Mucosa of rectum (tissue), 2 donors: Measurements from ENCODE around the gene SHROOM2.

Experiments used
- H3K27ac ChIP-seq, 2 donors: one replicate each; pipeline ENCODE4 v1.7.0; 2013; ENCODE audit warnings: inconsistent platforms in 2 of 2, low read depth in 2 of 2, low read length in 2 of 2
- H3K27me3 ChIP-seq, 2 donors: one replicate each; pipeline ENCODE4 v1.7.0; 2013; ENCODE audit warnings: low read length in 2 of 2; ENCODE audit not compliant: control insufficient read depth in 2 of 2, insufficient read depth in 2 of 2
- H3K36me3 ChIP-seq, 2 donors: one replicate each; pipeline ENCODE4 v1.7.0; 2013; ENCODE audit warnings: low read length in 2 of 2; ENCODE audit not compliant: control insufficient read depth in 2 of 2, insufficient read depth in 2 of 2
- H3K4me1 ChIP-seq, 2 donors: one replicate each; pipeline ENCODE4 v1.7.0; 2013; ENCODE audit warnings: low read length in 2 of 2, mild to moderate bottlenecking in 1 of 2; ENCODE audit not compliant: control insufficient read depth in 2 of 2, insufficient read depth in 2 of 2
- H3K4me3 ChIP-seq, 2 donors: one replicate each; pipeline ENCODE4 v1.7.0; 2013; ENCODE audit warnings: low read length in 2 of 2
- H3K9ac ChIP-seq, 2 donors: one replicate each; pipeline ENCODE4 v1.7.0; 2013; ENCODE audit warnings: low read length in 2 of 2, low read depth in 1 of 2, mild to moderate bottlenecking in 1 of 2
- H3K9me3 ChIP-seq, 2 donors: one replicate each; pipeline ENCODE4 v1.7.0; 2013; ENCODE audit warnings: low read length in 2 of 2; ENCODE audit not compliant: control insufficient read depth in 2 of 2
- donor health status: healthy.
- donor health status: Normal muscosa, but diverticular disease.

The SHROOM2 gene

DNA sequence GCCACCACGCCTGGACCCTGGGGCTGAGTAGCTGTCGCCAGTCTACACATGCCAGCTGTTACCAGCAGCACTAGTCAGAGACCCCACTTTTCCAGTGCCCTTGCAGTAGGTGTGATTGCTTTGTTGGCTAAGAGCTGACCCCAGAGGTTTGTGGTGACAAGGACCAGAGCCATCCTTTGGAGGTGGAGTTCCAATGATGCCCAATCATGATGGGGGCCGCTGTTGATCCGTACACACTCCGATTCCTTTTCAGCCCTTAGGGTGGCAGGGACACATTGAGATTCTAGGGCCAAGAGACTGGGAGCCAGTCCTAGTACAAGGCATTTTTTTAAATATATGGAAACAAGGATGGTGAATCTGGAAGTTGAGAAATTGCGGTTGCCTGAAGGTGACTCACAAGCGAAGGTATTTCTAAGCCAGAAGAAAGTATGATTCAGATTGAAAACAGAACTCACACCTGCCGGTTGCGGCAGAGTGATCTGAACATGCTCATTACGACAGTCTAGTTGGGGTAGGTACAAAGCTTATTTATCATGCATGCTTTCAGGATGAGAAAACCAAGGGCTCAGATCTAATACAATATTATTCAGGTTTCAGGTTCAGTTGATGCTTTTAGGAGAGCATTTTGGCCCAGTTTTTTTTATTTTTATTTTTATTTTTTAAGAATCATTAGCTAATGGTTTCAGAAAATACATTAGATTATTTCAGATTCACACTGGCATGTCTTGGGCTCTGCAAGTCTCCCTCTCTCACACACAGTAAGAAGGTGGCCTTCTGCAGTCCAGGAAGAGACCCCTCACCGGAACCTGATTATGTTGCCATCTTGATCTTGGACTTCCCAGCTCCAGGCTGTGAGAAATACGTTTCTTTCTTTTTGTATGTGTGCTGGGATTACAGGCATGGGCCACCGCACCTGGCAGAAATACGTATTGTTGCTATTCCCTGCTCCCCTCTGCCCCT, 43.4 kb downstream of the SHROOM2 start:
- no peaks in the 10 kb centered on the region for H3K9me3 ChIP-seq

GRCh38 chrX:9832811-9833210, 46.6 kb downstream of the SHROOM2 start:
- H3K27ac ChIP-seq, result no peak overlapping the region
- H3K9ac ChIP-seq, result no peak overlapping the region
- no peaks in the 10 kb centered on the region for H3K9me3 ChIP-seq
- no peak overlapping the region for H3K4me3 ChIP-seq
- no peaks in the 10 kb centered on the region for H3K27me3 ChIP-seq
- no peaks in the 10 kb centered on the region for H3K36me3 ChIP-seq
- no peaks in the 10 kb centered on the region for H3K4me1 ChIP-seq

More for the DNA sequence above, 43.4 kb downstream of the SHROOM2 start:
- H3K4me3 ChIP-seq, result no peak overlapping the region
- no peaks in the 10 kb centered on the region for H3K27me3 ChIP-seq
- H3K36me3 ChIP-seq, result no peaks in the 10 kb centered on the region
- H3K27ac ChIP-seq, result no peak overlapping the region
- no peak overlapping the region for H3K9ac ChIP-seq
- H3K4me1 ChIP-seq, result no peaks in the 10 kb centered on the region

- Histone ChIP-seq H3K9me3 (no peaks in the 10 kb centered on the region), H3K4me3 (no peak overlapping the region), H3K27ac (no peak overlapping the region), H3K4me1 (no peaks in the 10 kb centered on the region), H3K27me3 (no peaks in the 10 kb centered on the region), H3K36me3 (no peaks in the 10 kb centered on the region), H3K9ac (no peak overlapping the region)
These were observed 49.5 kb downstream of the SHROOM2 start for GRCh38 chrX:9835585-9836210.

DNA sequence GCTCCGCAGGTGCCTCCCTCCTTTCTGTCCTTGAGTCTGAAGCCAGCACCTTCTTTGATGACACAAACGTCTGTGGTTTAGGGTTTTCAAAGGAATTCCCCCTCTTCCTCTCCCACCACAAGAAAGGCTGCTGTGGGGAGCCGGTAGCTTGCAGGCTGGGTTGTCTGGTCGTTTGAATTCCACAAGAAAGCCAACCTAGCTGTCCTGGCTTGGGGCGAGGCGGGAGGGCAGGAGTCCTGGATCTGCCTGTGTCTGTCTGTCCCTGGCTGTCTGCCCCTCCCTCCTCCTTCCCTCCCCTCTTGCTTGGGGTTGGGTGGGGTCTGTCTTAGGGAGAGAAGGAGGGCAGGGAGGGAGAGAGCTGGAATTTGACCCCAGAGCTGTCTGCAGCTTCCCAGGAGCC, 56.3 kb downstream of the SHROOM2 start:
- Histone ChIP-seq H3K27me3 (peaks cover 0 to 2% of the 10 kb centered on the region in 2 donors), H3K9me3 (no peaks in the 10 kb centered on the region), H3K9ac (no peak overlapping the region)

GRCh38 chrX:9844936-9845577, 58.8 kb downstream of the SHROOM2 start:
- Histone ChIP-seq H3K9ac (no peak overlapping the region), H3K4me3 (no peak overlapping the region), H3K27me3 (peaks cover 0 to 6% of the 10 kb centered on the region in 2 donors), H3K4me1 (peaks cover 2 to 3% of the 10 kb centered on the region in 2 donors), H3K27ac (no peak overlapping the region), H3K36me3 (no peaks in the 10 kb centered on the region), H3K9me3 (no peaks in the 10 kb centered on the region)

More for the DNA sequence above, 56.3 kb downstream of the SHROOM2 start:
- Histone ChIP-seq H3K4me3 (no peak overlapping the region), H3K36me3 (no peaks in the 10 kb centered on the region), H3K4me1 (peaks cover under 1 to 3% of the 10 kb centered on the region in 2 donors), H3K27ac (no peak overlapping the region)

DNA sequence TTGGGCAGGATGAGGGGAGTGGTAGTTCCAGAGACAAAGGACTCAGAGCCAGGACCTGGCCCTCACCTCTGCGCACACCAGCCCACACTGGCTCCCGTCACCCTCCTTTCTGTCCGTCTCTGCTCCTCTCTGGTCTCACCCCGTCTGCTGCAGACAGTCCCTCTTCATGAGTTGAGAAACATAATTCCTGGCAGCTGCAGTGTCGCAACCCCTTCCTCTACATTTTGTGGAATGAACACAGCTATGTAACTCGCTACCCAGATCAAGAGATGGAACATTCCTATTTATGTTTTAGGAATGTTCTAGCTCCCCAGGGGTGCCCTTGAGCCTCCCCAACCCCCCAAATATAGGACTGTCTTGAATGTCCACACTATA, 59.3 kb downstream of the SHROOM2 start:
- Histone ChIP-seq H3K27ac (no peak overlapping the region), H3K4me1 (peaks cover 2 to 3% of the 10 kb centered on the region in 2 donors), H3K27me3 (peaks cover 0 to 6% of the 10 kb centered on the region in 2 donors), H3K36me3 (no peaks in the 10 kb centered on the region), H3K9ac (no peak overlapping the region), H3K4me3 (no peak overlapping the region), H3K9me3 (no peaks in the 10 kb centered on the region)

DNA sequence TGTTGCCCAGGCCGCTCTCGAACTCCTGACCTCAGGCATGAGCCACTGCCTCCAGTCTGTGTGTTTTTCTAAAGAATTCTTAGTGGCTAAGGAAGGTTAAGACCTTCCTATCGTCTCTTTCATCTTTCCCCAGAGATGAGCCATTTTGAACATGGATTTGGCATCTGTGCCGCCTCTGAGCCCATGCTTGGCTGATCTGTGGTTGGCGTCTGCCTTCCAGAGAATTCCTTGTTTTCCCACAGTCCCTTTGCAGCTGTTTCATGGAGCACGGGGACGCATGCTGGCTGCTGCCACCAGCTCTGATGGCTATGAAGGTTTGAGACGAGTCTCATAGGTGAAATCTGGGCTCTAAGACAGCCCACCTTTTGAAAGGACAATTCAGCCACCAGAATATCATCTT, 60.4 kb downstream of the SHROOM2 start:
- Histone ChIP-seq H3K27me3 (peaks cover 0 to 8% of the 10 kb centered on the region in 2 donors), H3K4me3 (no peak overlapping the region), H3K9ac (no peak overlapping the region), H3K4me1 (peaks cover 2 to 3% of the 10 kb centered on the region in 2 donors), H3K36me3 (no peaks in the 10 kb centered on the region), H3K27ac (no peak overlapping the region), H3K9me3 (no peaks in the 10 kb centered on the region)

- no peak overlapping the region for H3K9ac ChIP-seq
- H3K27me3 ChIP-seq, result peaks cover 0 to 8% of the 10 kb centered on the region in 2 donors
- no peaks in the 10 kb centered on the region for H3K9me3 ChIP-seq
- no peaks in the 10 kb centered on the region for H3K36me3 ChIP-seq
- peaks cover 2 to 3% of the 10 kb centered on the region in 2 donors for H3K4me1 ChIP-seq
- H3K4me3 ChIP-seq, result no peak overlapping the region
- H3K27ac ChIP-seq, result no peak overlapping the region
These were observed 60.8 kb downstream of the SHROOM2 start for GRCh38 chrX:9847071-9847470.

GRCh38 chrX:9848718-9849479, 62.7 kb downstream of the SHROOM2 start:
- H3K27ac ChIP-seq, result no peak overlapping the region
- H3K9ac ChIP-seq, result no peak overlapping the region
- H3K27me3 ChIP-seq, result peaks cover 0 to 8% of the 10 kb centered on the region in 2 donors

More at GRCh38 chrX:9848718-9849479, 62.7 kb downstream of the SHROOM2 start:
- H3K4me1 ChIP-seq, result peaks cover 2 to 3% of the 10 kb centered on the region in 2 donors
- no peaks in the 10 kb centered on the region for H3K9me3 ChIP-seq
- H3K4me3 ChIP-seq, result no peak overlapping the region
- no peaks in the 10 kb centered on the region for H3K36me3 ChIP-seq
